Neural cell (in vitro differentiated cells): ENCODE measurements around the gene RGS14.
"Not testable (repeated sequence)": the region's sequence is repeated elsewhere in the genome, so short reads cannot be mapped to it uniquely, and the experiment has no call there.

Experiments used
- EP300 ChIP-seq: fragments of 450-650 bp; conservative IDR thresholded peaks from 2 replicates; pipeline ENCODE4 v1.6.1; 2014; ENCODE audit warnings: antibody characterized with exemption, mild to moderate bottlenecking, moderate library complexity; ENCODE audit not compliant: poor library complexity, severe bottlenecking
- EZH2 ChIP-seq: fragments of 200-600, 300-800 bp; shearing (Covaris generic), sonication (generic); IDR thresholded peaks from 2 replicates; pipeline ENCODE4 v1.6.1; 2014; ENCODE audit warnings: antibody characterized with exemption, low read length, borderline replicate concordance, mild to moderate bottlenecking; ENCODE audit not compliant: insufficient read depth, poor library complexity, severe bottlenecking
- MXI1 ChIP-seq: fragments of 450-650 bp; conservative IDR thresholded peaks from 2 replicates; pipeline ENCODE4 v1.6.1; 2014; ENCODE audit warnings: antibody characterized with exemption, mild to moderate bottlenecking; ENCODE audit not compliant: poor library complexity, severe bottlenecking
- POLR2AphosphoS5 ChIP-seq: IDR thresholded peaks from 2 replicates; pipeline ENCODE4 v1.6.1; 2012
- RAD21 ChIP-seq: fragments of 450-650 bp; conservative IDR thresholded peaks from 2 replicates; pipeline ENCODE4 v1.6.1; 2014; ENCODE audit warnings: antibody characterized with exemption, mild to moderate bottlenecking, moderate library complexity
- TAF1 ChIP-seq: IDR thresholded peaks from 2 replicates; pipeline ENCODE4 v1.6.1; 2012; ENCODE audit warnings: low read depth
- TF ChIP-seq, protein P1 (sequence below): fragments of 450-650 bp; IDR thresholded peaks from 2 replicates; pipeline ENCODE4 v1.5.1; 2014; ENCODE audit warnings: antibody characterized with exemption, mild to moderate bottlenecking, moderate library complexity; ENCODE audit not compliant: poor library complexity, severe bottlenecking
- TF ChIP-seq, protein P2 (sequence below): IDR thresholded peaks from 2 replicates; pipeline ENCODE4 v1.6.1; 2012; ENCODE audit warnings: borderline replicate concordance

DNA sequence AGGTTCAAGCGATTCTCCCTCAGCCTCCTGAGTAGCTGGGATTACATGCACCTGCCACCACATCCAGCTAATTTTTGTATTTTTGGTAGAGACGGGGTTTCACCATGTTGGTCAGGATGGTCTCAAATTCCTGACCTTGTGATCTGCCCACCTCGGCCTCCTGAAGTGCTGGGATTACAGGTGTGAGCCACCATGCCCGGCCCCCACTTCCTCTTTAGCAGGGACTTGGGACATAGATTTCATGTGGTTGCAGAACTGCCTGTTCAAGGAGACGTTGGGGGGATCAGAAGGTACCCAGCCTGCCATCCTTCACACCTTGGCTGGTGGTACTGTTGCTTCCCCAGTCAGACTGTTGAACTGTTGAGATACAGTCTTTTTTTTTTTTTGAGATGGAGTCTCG is 59.4 kb downstream of the RGS14 start:
- not testable (repeated sequence) for TF ChIP-seq EZH2, TAF1, POLR2AphosphoS5, EP300, MXI1, RAD21
- TF ChIP-seq, protein P1, sequence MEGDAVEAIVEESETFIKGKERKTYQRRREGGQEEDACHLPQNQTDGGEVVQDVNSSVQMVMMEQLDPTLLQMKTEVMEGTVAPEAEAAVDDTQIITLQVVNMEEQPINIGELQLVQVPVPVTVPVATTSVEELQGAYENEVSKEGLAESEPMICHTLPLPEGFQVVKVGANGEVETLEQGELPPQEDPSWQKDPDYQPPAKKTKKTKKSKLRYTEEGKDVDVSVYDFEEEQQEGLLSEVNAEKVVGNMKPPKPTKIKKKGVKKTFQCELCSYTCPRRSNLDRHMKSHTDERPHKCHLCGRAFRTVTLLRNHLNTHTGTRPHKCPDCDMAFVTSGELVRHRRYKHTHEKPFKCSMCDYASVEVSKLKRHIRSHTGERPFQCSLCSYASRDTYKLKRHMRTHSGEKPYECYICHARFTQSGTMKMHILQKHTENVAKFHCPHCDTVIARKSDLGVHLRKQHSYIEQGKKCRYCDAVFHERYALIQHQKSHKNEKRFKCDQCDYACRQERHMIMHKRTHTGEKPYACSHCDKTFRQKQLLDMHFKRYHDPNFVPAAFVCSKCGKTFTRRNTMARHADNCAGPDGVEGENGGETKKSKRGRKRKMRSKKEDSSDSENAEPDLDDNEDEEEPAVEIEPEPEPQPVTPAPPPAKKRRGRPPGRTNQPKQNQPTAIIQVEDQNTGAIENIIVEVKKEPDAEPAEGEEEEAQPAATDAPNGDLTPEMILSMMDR, result not testable (repeated sequence)
- TF ChIP-seq, protein P2, sequence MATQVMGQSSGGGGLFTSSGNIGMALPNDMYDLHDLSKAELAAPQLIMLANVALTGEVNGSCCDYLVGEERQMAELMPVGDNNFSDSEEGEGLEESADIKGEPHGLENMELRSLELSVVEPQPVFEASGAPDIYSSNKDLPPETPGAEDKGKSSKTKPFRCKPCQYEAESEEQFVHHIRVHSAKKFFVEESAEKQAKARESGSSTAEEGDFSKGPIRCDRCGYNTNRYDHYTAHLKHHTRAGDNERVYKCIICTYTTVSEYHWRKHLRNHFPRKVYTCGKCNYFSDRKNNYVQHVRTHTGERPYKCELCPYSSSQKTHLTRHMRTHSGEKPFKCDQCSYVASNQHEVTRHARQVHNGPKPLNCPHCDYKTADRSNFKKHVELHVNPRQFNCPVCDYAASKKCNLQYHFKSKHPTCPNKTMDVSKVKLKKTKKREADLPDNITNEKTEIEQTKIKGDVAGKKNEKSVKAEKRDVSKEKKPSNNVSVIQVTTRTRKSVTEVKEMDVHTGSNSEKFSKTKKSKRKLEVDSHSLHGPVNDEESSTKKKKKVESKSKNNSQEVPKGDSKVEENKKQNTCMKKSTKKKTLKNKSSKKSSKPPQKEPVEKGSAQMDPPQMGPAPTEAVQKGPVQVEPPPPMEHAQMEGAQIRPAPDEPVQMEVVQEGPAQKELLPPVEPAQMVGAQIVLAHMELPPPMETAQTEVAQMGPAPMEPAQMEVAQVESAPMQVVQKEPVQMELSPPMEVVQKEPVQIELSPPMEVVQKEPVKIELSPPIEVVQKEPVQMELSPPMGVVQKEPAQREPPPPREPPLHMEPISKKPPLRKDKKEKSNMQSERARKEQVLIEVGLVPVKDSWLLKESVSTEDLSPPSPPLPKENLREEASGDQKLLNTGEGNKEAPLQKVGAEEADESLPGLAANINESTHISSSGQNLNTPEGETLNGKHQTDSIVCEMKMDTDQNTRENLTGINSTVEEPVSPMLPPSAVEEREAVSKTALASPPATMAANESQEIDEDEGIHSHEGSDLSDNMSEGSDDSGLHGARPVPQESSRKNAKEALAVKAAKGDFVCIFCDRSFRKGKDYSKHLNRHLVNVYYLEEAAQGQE, result not testable (repeated sequence)
